GM20000 (cell line): Measurements from ENCODE around the gene ZNF235.
A peak's percentile ranks its signal among the peaks of the same experiment; 100 is the strongest.

Source experiments
- DNase-seq: peaks from one replicate; pipeline ENCODE4 v3.0.0; 2012; ENCODE audit warnings: low spot score
- TF ChIP-seq, protein P1 (sequence below): IDR thresholded peaks from 2 replicates; pipeline ENCODE4 v1.5.1; 2012; ENCODE audit warnings: mild to moderate bottlenecking, control low read depth; ENCODE audit errors: extremely low read depth, missing control alignments

Gene ZNF235

DNA sequence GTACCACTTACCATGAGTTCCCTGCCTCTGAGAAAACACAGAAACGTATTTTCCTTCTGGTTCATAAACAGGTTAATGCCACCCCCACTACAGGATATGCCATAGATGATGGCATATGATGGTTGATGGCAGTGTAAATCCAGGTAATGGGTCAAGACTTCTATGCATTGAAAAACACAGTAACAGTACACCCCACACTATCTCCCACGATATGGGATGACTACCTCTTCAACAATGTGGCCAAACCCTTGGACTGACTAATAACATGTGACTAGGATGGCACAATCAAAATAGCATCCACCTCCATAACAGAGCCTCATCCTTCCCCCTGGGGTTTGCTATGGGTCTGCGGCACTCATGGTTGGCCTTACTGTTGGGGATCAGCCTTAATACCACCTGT is 22.0 kb downstream of the ZNF235 start:
- TF ChIP-seq, protein P1, sequence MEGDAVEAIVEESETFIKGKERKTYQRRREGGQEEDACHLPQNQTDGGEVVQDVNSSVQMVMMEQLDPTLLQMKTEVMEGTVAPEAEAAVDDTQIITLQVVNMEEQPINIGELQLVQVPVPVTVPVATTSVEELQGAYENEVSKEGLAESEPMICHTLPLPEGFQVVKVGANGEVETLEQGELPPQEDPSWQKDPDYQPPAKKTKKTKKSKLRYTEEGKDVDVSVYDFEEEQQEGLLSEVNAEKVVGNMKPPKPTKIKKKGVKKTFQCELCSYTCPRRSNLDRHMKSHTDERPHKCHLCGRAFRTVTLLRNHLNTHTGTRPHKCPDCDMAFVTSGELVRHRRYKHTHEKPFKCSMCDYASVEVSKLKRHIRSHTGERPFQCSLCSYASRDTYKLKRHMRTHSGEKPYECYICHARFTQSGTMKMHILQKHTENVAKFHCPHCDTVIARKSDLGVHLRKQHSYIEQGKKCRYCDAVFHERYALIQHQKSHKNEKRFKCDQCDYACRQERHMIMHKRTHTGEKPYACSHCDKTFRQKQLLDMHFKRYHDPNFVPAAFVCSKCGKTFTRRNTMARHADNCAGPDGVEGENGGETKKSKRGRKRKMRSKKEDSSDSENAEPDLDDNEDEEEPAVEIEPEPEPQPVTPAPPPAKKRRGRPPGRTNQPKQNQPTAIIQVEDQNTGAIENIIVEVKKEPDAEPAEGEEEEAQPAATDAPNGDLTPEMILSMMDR = no peak
- no peak for DNase-seq

DNA sequence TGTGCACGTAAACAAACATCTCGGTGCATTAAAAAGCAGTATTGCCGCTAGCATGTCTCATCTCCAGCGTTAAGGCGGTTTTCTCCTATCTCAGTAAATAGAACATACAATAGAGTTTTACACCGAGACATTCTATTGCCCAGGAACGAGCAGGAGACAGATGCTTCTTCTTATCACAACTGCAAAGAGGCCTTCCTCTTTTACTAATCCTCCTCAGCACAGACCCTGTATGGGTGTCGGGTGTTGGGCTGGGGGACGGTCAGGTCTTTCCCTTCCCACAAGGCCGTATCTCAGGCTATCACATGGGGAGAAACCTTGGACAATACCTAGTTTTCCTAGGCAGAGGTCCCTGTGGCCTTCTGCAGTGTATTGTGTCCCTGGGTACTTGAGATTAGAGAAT is 23.9 kb downstream of the ZNF235 start:
- TF ChIP-seq, protein P1 = no peak
- DNase-seq = no peak

DNA sequence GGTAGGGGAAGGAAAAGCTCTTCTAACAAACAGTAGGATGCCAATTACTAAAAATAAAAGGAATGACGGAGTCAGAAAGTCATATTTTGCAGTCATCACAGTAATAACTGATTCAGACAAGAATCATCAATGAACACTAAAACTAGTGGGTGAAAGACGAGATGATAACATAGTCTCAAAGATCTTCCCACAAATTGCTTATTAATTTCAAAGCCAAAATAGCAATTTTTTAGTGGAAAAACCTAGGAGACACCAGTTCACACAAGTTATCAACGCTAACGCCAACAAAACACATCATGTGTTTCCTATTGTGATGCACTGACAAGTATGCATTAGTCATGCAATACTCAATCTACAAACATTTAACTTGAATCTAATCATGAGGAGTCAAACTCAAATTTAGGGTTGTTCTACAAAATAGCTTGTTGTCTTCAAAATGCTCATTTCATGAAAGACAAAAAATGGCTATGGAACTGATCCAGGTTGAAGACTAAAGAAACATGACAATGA is 26.6 kb downstream of the ZNF235 start:
- DNase-seq = no peak
- TF ChIP-seq, protein P1 = no peak

DNA sequence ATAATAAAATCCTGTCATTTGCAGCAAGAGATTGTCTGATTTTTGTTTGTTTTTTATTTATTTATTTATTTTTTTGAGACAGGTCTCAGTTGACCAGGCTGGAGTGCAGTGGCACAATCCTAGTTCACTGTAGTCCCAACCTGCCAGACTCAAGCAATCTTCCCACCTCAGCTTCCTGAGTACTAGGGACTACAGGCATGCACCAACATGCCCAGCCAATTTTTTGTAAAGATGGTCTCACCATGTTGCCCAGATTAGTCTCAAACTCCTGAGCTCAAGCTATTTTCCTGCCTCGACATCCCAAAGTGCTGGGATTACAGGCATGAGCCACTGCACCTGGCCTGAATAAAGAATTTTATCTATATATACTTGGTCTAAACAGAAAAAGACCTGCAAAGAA is 27.5 kb downstream of the ZNF235 start:
- no peak for DNase-seq
- TF ChIP-seq, protein P1 = no peak

DNA sequence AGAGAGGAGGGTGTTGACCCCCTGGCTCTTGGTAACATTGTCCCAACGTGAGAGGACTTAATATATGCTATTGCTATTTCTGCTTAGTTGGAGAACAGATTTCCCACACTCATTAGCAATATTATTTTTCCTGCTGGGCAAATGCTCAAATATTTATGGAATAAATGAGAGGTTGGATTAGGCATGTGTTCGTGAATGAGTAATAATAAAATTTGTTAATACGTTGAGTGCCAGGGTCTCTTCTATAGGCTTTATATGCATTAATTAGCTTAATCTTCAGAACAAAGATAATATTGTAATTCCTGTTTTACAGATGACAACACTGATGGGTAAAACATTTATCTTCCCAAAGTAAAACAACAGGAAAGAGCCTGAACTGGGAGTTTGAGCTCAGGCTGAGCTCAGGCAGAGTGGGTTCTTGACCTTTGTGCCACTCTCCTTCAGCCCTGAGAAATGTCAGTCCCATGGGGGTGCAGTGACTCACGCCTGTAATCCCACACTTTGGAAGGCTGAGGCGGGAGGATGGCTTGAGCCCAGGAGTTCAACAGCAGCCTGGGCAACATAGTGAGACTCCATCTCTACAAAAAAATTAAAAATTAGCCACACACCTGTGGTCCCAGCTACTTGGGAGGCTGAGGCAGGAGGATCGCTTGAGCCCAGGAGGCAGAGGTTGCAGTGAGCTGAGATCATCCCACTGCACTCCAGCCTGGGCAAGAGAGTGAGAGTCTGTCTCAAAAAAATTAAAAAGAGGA is 44.0 kb downstream of the ZNF235 start:
- no peak for DNase-seq
- TF ChIP-seq, protein P1 = no peak

DNA sequence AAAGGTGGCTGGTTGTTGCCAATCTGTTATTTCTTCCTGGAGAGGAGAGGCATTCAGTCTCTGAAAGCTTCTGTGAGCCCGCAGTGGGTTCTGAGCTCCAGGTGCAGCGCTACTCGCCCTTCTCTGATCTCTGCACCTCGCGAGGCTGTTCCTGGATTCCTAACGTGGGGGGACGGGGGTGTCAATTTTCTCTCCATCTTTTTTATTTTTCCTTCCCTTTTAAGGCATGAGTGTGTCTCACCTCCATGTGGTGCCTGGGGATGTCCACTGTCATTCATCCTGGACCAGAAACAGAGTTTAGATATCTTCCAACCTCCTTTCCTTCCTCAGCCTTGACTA is 44.5 kb downstream of the ZNF235 start:
- TF ChIP-seq, protein P1 = no peak
- DNase-seq = peak; percentile 9

DNA sequence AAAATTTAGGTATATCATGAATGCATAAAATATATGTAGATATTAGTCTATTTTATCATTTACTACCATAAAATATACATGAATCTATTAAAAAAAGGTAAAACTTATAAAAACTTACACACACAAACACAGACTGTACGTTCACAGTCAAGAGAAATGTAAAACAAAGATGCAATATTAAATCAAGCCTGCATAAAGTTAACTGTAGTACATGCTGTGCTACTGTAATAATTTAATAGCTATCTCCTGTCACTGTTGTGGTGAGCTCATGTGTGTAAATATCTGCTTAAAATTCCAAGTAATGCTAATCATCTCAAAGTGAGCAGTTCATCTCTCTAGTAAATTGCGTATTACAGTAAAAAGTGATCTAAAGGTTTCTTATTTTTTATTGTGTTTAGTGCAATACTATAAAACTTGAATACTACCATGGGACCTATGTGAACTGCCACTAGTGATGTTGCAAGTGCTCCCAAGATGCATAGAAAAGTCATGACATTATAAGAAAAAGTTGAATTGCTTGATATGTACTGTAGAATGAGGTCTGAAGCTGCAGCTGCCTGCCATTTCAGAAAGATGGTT is 45.9 kb downstream of the ZNF235 start:
- DNase-seq = no peak

More for the DNA sequence above, 45.9 kb downstream of the ZNF235 start:
- TF ChIP-seq, protein P1 = no peak
